ENCODE data around the gene S100A4. TPM values are rescaled to one million over a fixed set of nuclear protein-coding genes. Genes with fewer than 3 reads are reported as not detected.
"Not testable (repeated sequence)": the region's sequence is repeated elsewhere in the genome, so short reads cannot be mapped to it uniquely, and the experiment has no call there.

S100A4 gene
- polyA plus RNA-seq, 1 donor from 2014 or later: not detected

DNA sequence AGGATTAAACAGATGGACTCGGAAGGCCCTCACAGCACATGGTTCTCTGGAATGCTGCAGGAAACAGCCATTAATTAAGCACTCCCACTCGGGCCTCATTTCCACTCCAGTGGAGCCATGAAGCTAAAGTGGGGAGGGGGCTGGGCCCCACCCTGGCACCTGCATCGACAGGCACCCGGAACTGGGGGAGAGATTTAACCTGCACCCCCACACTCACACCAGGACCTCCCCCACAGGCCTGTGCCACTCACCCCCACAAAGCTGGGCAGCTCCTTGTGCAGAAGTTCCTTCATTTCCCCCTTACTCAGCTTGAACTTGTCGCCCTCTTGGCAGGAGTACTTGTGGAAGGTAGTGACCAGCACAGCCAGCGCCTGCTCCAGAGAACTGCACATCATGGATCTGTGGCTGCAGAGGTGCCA is 17.9 kb upstream of the S100A4 start:
- no peak overlapping the region for H3K27ac ChIP-seq (ENCODE audit: low read length)
- H3K9me3 ChIP-seq (ENCODE audit: low read length): no peaks in the 10 kb centered on the region
- no peak overlapping the region for H3K4me2 ChIP-seq (ENCODE audit: low read length)
- no peaks in the 10 kb centered on the region for H3K9me2 ChIP-seq (ENCODE audit: insufficient read depth, low read length)
- no peak overlapping the region for H3K4me3 ChIP-seq (ENCODE audit: low read length)
- TF ChIP-seq RAD21 (conservative IDR thresholded peaks at IDR 0.05): no peak
- TF ChIP-seq, protein P1, sequence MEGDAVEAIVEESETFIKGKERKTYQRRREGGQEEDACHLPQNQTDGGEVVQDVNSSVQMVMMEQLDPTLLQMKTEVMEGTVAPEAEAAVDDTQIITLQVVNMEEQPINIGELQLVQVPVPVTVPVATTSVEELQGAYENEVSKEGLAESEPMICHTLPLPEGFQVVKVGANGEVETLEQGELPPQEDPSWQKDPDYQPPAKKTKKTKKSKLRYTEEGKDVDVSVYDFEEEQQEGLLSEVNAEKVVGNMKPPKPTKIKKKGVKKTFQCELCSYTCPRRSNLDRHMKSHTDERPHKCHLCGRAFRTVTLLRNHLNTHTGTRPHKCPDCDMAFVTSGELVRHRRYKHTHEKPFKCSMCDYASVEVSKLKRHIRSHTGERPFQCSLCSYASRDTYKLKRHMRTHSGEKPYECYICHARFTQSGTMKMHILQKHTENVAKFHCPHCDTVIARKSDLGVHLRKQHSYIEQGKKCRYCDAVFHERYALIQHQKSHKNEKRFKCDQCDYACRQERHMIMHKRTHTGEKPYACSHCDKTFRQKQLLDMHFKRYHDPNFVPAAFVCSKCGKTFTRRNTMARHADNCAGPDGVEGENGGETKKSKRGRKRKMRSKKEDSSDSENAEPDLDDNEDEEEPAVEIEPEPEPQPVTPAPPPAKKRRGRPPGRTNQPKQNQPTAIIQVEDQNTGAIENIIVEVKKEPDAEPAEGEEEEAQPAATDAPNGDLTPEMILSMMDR (IDR thresholded peaks at IDR 0.05; ENCODE audit: poor library complexity, severe bottlenecking): no peak
- TF ChIP-seq, protein P2, sequence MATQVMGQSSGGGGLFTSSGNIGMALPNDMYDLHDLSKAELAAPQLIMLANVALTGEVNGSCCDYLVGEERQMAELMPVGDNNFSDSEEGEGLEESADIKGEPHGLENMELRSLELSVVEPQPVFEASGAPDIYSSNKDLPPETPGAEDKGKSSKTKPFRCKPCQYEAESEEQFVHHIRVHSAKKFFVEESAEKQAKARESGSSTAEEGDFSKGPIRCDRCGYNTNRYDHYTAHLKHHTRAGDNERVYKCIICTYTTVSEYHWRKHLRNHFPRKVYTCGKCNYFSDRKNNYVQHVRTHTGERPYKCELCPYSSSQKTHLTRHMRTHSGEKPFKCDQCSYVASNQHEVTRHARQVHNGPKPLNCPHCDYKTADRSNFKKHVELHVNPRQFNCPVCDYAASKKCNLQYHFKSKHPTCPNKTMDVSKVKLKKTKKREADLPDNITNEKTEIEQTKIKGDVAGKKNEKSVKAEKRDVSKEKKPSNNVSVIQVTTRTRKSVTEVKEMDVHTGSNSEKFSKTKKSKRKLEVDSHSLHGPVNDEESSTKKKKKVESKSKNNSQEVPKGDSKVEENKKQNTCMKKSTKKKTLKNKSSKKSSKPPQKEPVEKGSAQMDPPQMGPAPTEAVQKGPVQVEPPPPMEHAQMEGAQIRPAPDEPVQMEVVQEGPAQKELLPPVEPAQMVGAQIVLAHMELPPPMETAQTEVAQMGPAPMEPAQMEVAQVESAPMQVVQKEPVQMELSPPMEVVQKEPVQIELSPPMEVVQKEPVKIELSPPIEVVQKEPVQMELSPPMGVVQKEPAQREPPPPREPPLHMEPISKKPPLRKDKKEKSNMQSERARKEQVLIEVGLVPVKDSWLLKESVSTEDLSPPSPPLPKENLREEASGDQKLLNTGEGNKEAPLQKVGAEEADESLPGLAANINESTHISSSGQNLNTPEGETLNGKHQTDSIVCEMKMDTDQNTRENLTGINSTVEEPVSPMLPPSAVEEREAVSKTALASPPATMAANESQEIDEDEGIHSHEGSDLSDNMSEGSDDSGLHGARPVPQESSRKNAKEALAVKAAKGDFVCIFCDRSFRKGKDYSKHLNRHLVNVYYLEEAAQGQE (IDR thresholded peaks at IDR 0.05; ENCODE audit: borderline replicate concordance): no peak
- no peak for TF ChIP-seq MXI1 (conservative IDR thresholded peaks at IDR 0.05; ENCODE audit: poor library complexity, severe bottlenecking)
- TF ChIP-seq POLR2AphosphoS5 (IDR thresholded peaks at IDR 0.05): no peak
- TF ChIP-seq EP300 (conservative IDR thresholded peaks at IDR 0.05; ENCODE audit: poor library complexity, severe bottlenecking): no peak
- TF ChIP-seq EZH2 (IDR thresholded peaks at IDR 0.05; ENCODE audit: borderline replicate concordance, insufficient read depth, low read length, poor library complexity, severe bottlenecking): no peak
- TF ChIP-seq TAF1 (IDR thresholded peaks at IDR 0.05; ENCODE audit: low read depth): no peak
- TF ChIP-seq SMC3 (conservative IDR thresholded peaks at IDR 0.05; ENCODE audit: poor library complexity): no peak
- no peaks in the 10 kb centered on the region for H3K36me3 ChIP-seq (ENCODE audit: insufficient read depth, low read length)
- H3K79me2 ChIP-seq (replicated peaks; ENCODE audit: insufficient read depth, low read length): no peaks in the 10 kb centered on the region
- no peak overlapping the region for H2AFZ ChIP-seq (ENCODE audit: low read depth, low read length)
- H3K27me3 ChIP-seq (ENCODE audit: insufficient read depth, low read depth, low read length): no peaks in the 10 kb centered on the region
- H3F3A ChIP-seq (ENCODE audit: insufficient read depth, low read length, poor library complexity, severe bottlenecking): no peaks in the 10 kb centered on the region
- H4K20me1 ChIP-seq (ENCODE audit: insufficient read depth): no peaks in the 10 kb centered on the region
- no peak overlapping the region for H3K9ac ChIP-seq (ENCODE audit: low read length)

DNA sequence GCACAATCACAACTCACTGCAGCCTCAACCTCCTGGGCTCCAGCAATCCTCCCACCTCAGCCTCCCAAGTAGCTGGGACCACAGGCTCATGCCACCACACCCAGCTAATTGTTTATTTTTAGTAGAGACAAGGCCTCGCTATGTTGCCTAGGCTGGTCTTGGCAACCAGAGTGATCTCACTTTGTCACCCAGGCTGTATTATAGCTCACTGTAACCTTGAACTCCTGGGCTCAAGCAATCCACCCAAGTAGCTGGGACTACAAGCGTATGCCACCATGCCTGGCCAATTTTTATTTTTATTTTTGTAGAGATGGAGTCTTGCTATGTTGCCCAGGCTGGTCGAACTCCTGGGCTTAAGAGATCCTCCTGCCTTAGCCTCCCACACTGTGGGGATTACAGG is 16.4 kb upstream of the S100A4 start:
- not testable (repeated sequence) for H3K27ac ChIP-seq (ENCODE audit: low read length); H4K20me1 ChIP-seq (ENCODE audit: insufficient read depth); H3K36me3 ChIP-seq (ENCODE audit: insufficient read depth, low read length); H3F3A ChIP-seq (ENCODE audit: insufficient read depth, low read length, poor library complexity, severe bottlenecking); H3K27me3 ChIP-seq (ENCODE audit: insufficient read depth, low read depth, low read length); H3K79me2 ChIP-seq (replicated peaks; ENCODE audit: insufficient read depth, low read length); H3K9me3 ChIP-seq (ENCODE audit: low read length); H2AFZ ChIP-seq (ENCODE audit: low read depth, low read length); H3K9me2 ChIP-seq (ENCODE audit: insufficient read depth, low read length); H3K4me2 ChIP-seq (ENCODE audit: low read length); H3K4me3 ChIP-seq (ENCODE audit: low read length); H3K9ac ChIP-seq (ENCODE audit: low read length)

DNA sequence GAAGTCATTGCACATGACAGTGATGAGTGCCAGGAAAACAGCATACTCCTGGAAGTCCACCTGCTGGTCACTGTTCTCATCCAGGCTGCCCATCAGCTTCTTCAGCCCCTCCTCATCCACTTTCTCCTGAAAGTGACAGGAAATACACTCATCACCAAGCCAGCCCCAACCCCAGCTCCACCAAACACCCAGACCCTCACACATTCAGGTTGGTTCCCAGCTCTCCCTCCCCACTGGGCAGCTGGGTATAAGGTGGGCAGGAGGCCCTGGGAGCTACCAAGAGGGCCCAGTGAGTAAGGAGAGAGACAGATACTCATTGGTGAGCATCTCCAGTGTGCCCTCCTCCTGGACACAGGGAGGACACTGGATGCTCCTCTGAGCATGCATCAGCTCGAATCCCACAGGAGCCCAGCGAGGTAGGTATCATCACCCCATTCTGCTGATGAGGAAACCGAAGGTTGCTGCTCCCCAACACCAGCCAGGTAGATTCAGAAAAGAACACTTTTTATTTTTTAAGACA is 15.9 kb upstream of the S100A4 start:
- Histone ChIP-seq H3K9me2 (ENCODE audit: insufficient read depth, low read length) (no peaks in the 10 kb centered on the region), H3K27ac (ENCODE audit: low read length) (no peak overlapping the region), H3K79me2 (replicated peaks; ENCODE audit: insufficient read depth, low read length) (no peaks in the 10 kb centered on the region), H3K27me3 (ENCODE audit: insufficient read depth, low read depth, low read length) (no peaks in the 10 kb centered on the region), H3F3A (ENCODE audit: insufficient read depth, low read length, poor library complexity, severe bottlenecking) (no peaks in the 10 kb centered on the region), H3K9me3 (ENCODE audit: low read length) (no peaks in the 10 kb centered on the region), H2AFZ (ENCODE audit: low read depth, low read length) (no peak overlapping the region), H3K9ac (ENCODE audit: low read length) (no peak overlapping the region), H3K4me3 (ENCODE audit: low read length) (no peak overlapping the region), H3K4me2 (ENCODE audit: low read length) (no peak overlapping the region), H4K20me1 (ENCODE audit: insufficient read depth) (no peaks in the 10 kb centered on the region), H3K36me3 (ENCODE audit: insufficient read depth, low read length) (no peaks in the 10 kb centered on the region)
- TF ChIP-seq RAD21 (conservative IDR thresholded peaks at IDR 0.05) (no peak), POLR2AphosphoS5 (IDR thresholded peaks at IDR 0.05) (no peak), SMC3 (conservative IDR thresholded peaks at IDR 0.05; ENCODE audit: poor library complexity) (no peak), TAF1 (IDR thresholded peaks at IDR 0.05; ENCODE audit: low read depth) (no peak), EZH2 (IDR thresholded peaks at IDR 0.05; ENCODE audit: borderline replicate concordance, insufficient read depth, low read length, poor library complexity, severe bottlenecking) (no peak), EP300 (conservative IDR thresholded peaks at IDR 0.05; ENCODE audit: poor library complexity, severe bottlenecking) (no peak), MXI1 (conservative IDR thresholded peaks at IDR 0.05; ENCODE audit: poor library complexity, severe bottlenecking) (no peak)
- TF ChIP-seq, protein P1 (IDR thresholded peaks at IDR 0.05; ENCODE audit: poor library complexity, severe bottlenecking): no peak
- TF ChIP-seq, protein P2 (IDR thresholded peaks at IDR 0.05; ENCODE audit: borderline replicate concordance): no peak
